GM12874 (cell line): ENCODE measurements around the gene NOL7.

Source experiments
- TF ChIP-seq, protein P1 (sequence below): IDR thresholded peaks from 2 replicates; pipeline ENCODE4 v1.5.1; 2011; ENCODE audit warnings: low read depth, mild to moderate bottlenecking, control low read depth, low read length, moderate library complexity; ENCODE audit not compliant: insufficient read depth

The NOL7 gene

DNA sequence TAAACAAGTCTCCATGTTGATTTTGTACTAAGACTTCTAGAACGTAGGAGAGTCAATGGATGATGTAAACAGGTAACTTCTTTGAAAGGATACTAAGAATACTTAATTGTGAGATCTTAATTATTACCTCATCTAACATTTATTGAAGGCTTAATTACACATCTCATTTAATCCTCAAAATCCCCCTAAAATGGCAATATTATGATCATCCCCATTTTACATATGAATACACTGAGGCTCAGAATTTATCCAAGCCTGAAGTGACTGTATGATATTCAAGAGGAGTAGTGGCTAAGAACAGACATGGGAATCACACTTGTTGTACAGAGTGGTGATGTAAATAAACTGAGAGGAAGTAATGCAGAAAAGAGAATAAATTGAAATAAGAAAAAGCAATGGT is 22.9 kb downstream of the NOL7 start:
- TF ChIP-seq, protein P1, sequence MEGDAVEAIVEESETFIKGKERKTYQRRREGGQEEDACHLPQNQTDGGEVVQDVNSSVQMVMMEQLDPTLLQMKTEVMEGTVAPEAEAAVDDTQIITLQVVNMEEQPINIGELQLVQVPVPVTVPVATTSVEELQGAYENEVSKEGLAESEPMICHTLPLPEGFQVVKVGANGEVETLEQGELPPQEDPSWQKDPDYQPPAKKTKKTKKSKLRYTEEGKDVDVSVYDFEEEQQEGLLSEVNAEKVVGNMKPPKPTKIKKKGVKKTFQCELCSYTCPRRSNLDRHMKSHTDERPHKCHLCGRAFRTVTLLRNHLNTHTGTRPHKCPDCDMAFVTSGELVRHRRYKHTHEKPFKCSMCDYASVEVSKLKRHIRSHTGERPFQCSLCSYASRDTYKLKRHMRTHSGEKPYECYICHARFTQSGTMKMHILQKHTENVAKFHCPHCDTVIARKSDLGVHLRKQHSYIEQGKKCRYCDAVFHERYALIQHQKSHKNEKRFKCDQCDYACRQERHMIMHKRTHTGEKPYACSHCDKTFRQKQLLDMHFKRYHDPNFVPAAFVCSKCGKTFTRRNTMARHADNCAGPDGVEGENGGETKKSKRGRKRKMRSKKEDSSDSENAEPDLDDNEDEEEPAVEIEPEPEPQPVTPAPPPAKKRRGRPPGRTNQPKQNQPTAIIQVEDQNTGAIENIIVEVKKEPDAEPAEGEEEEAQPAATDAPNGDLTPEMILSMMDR, result no peak

DNA sequence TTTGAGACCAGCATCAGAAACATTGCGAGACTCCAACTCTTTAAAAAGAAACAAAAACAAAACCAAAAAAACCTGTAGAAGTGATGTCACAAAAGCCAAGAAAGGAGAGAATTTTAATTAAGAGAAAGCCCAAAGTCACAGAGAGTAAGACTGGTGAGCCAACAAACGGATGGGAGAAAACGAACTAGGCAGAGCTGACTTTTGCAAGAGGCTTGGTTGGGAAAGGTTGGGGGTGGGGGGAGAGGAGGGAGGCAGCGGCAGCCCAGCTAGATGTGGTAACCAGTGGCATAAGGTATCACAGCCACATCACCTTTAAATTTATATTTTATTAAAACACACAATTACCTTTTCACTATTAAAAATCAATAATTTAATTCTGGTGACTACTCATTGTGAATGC is 23.5 kb downstream of the NOL7 start:
- TF ChIP-seq, protein P1, result no peak

DNA sequence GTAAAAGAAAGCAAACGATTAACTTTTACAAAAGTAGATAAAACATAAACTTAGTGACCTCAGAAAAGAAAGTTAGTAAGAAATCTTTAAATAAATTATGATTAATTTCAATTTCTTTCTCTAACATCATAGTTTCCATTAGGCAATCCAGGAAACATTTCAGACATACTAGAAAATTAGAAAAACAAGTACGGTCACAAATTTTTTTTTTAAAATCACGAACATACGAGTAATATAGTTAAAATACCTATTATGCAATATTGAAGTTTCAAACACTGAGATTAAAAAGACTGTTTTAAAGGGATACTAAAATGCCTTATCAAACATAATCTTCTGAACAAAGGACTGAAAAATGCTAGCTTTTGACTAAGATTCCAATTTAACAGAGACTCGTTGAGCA is 26.2 kb downstream of the NOL7 start:
- TF ChIP-seq, protein P1, result no peak

DNA sequence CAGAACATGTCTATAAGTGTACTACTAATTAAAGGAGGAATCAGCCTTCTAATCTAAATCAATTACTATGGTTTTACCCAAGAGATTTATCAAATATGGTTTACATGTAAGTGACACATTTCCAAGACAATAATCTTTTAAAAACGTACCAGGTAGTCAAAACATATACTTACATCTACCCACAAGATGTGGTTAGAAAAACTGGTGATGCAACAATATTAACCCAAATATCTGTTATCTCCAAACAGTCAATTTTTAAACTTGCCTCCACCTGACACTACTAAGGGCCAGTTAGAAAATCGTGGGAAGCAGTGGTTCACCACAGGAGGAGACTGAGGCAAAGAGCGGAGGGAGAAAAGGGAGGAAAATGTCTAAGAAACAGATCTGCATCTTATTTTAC is 28.0 kb downstream of the NOL7 start:
- TF ChIP-seq, protein P1, result no peak

DNA sequence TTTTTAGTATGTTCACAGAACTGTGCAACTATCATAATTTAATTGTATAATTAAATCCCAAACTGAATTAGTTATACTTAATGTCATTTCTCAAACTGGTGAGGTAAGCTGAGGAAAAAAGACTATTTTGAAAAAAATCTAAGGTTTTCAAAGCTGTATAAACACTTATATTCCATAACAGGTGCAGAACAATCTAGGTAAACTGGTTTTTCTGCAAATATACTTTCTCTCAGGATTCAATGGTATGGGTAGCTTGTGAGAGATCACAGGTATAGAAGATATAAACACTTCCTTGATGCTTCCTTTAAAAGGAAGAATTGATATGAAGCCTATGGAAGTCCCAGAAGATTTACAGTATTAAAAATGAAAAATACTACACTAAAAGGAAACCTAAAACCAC is 33.7 kb downstream of the NOL7 start:
- TF ChIP-seq, protein P1, result no peak

DNA sequence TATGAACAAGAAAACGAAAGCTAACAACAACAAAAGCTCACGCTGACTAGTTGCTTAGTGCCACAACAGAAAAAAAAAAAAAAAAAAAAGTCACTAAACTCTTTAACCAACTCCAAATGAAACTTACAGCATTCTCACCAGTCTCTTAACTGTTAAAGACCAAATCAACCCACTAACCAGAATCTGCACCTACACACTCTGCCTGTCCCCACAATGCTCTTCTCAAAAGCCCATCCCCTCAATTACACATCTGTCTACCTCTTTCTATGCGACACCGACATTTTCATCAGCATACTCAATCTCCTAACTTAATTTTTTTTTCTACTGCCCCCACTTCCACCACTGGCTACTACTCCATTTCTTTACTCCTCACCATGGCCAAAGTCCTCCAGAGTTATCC is 34.3 kb downstream of the NOL7 start:
- TF ChIP-seq, protein P1, result no peak

DNA sequence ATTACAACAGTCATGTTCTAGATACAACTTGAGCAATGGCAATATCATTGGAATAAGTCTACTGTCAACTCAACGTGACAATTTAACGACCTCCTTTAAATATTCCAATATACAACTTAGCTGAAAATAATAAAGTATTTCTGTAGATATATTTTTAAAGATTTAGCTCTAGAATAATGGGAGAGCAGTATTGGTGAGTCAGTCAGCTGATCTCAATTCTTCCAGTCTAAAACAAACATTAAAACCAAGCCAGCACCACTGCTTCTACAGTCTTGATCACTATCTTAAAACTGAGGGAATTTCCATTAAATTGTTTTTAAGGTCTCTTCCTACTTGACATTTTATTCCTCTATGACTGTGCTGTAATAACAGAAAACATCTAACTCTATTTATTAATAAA is 38.2 kb downstream of the NOL7 start:
- TF ChIP-seq, protein P1, result no peak

DNA sequence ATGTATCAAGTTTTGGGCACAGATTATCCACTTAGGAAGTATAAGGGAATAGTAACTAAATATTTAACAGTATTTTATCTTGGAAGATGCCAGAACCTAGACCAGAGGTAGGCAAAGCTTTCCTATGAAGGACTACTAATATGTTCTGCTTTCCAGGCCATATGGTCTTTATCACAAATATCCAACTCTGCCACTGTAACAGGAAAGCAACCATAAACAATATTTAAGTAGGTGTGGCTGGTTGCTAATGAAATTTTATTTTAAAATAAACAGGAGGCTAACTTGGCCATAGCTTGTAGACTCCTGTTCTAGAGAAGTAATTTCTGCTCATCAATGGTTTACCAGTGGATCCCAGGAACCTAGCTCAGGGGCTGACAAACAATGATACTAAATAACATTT is 39.4 kb downstream of the NOL7 start:
- TF ChIP-seq, protein P1, result no peak
